ENCODE measurements around the gene SLC49A4. TPM values are rescaled to one million over a fixed set of nuclear protein-coding genes. Genes with fewer than 3 reads are reported as not detected.
A peak's percentile ranks its signal among the peaks of the same experiment; 100 is the strongest.

SLC49A4 gene
- total RNA-seq, 1 experiment from 2014 or later, result 10.2 TPM

DNA sequence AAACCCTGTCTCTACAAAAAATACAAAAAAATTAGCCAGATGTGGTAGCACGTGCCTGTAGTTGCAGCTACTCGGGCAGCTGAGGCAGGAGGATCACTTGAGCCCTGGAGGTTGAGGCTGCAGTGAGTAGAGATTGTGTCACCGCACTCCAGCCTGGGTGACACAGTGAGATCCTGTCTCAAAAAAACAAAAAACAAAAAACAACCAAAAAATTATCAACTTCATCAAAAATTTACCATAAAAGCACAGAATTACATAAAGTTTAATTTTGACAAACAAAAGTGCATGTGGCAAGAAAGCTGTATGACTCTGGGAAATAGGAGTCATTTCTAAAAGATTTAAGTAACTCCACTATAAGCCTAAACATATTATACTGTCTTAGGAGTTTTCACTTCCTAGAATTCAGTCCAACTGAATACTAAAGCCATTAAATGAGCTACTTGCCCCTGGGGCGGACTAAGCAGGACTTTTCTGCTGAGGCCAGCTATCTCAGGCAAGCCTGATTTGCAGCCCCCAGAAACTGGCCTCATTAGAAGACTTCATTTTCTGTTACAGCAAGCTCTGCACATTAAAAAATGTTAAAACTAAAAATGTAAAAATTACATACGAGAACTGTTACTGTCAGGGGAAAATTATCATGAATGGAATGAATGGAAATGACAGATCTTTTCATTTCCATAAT lies 24.2 kb upstream of the SLC49A4 start:
- ATAC-seq (no peak), DNase-seq (ENCODE audit: low spot score) (no peak)
- CTCF ChIA-PET, result interaction anchor here (2.0 kb wide), 1 partner anchor 16 kb away, joined by 8 read pairs; no protein-coding TSS in a partner anchor
- H3K4me1 Mint-ChIP-seq, result no peaks in the 10 kb centered on the region
- no peak overlapping the region for H3K27ac Mint-ChIP-seq
- no peaks in the 10 kb centered on the region for H3K9me3 Mint-ChIP-seq
- POLR2A ChIA-PET, result no interaction called here
- no peak overlapping the region for H3K4me3 Mint-ChIP-seq
- H3K27me3 Mint-ChIP-seq (ENCODE audit: low read depth), result no peaks in the 10 kb centered on the region
- H3K36me3 Mint-ChIP-seq, result no peaks in the 10 kb centered on the region; the same call in 1 of the 2 replicates
- no peak for TF ChIP-seq KAT7 (CRISPR knock-in tag; IDR thresholded peaks at IDR 0.05; ENCODE audit: borderline replicate concordance)
- no peak for TF ChIP-seq ETV6 (CRISPR knock-in tag; IDR thresholded peaks at IDR 0.05)
- no peak for TF ChIP-seq ARID4B (CRISPR knock-in tag; IDR thresholded peaks at IDR 0.05; ENCODE audit: borderline replicate concordance)
- TF ChIP-seq SOX15 (CRISPR knock-in tag; IDR thresholded peaks at IDR 0.05), result no peak
- no peak for TF ChIP-seq ZSCAN18 (CRISPR knock-in tag; IDR thresholded peaks at IDR 0.05)
- TF ChIP-seq FOXP1 (CRISPR knock-in tag; IDR thresholded peaks at IDR 0.05; ENCODE audit: borderline replicate concordance), result no peak
- TF ChIP-seq ZNF232 (CRISPR knock-in tag; IDR thresholded peaks at IDR 0.05), result no peak
- TF ChIP-seq, protein P1, sequence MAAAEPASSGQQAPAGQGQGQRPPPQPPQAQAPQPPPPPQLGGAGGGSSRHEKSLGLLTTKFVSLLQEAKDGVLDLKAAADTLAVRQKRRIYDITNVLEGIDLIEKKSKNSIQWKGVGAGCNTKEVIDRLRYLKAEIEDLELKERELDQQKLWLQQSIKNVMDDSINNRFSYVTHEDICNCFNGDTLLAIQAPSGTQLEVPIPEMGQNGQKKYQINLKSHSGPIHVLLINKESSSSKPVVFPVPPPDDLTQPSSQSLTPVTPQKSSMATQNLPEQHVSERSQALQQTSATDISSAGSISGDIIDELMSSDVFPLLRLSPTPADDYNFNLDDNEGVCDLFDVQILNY (CRISPR knock-in tag; IDR thresholded peaks at IDR 0.05), result no peak
- no peak for TF ChIP-seq RELA (CRISPR knock-in tag; IDR thresholded peaks at IDR 0.05; ENCODE audit: borderline replicate concordance)

GRCh38 chr3:122772827-122773226 lies 22.0 kb upstream of the SLC49A4 start:
- Mint-ChIP-seq H3K9me3 (no peaks in the 10 kb centered on the region), H3K27ac (no peak overlapping the region), H3K4me3 (no peak overlapping the region), H3K4me1 (peaks cover 9% of the 10 kb centered on the region), H3K27me3 (ENCODE audit: low read depth) (no peaks in the 10 kb centered on the region), H3K36me3 (no peaks in the 10 kb centered on the region; the same call in 1 of the 2 replicates)
- CTCF ChIA-PET, result no interaction called here
- no peak for DNase-seq (ENCODE audit: low spot score)
- TF ChIP-seq SOX15 (CRISPR knock-in tag; IDR thresholded peaks at IDR 0.05), result no peak
- TF ChIP-seq ZNF121 (CRISPR knock-in tag; IDR thresholded peaks at IDR 0.05), result peak; percentile 52; the same call in 1 of the 2 replicates
- no peak for TF ChIP-seq GTF2I (CRISPR knock-in tag; conservative IDR thresholded peaks at IDR 0.05)
- POLR2A ChIA-PET, result no interaction called here
- no peak for ATAC-seq

GRCh38 chr3:122773944-122774509 lies 20.8 kb upstream of the SLC49A4 start:
- ChIA-PET POLR2A (interaction anchor here (0.6 kb wide), 1 partner anchor 77 kb away, joined by 3 read pairs; no protein-coding TSS in a partner anchor), CTCF (interaction anchor here (1.3 to 2.4 kb wide), 3 partner anchors 13 to 25 kb away, joined by 3 to 12 read pairs (median 4); no protein-coding TSS in a partner anchor)
- TF ChIP-seq ARID4B (CRISPR knock-in tag; IDR thresholded peaks at IDR 0.05; ENCODE audit: borderline replicate concordance), result no peak
- no peak for TF ChIP-seq PREB (CRISPR knock-in tag; IDR thresholded peaks at IDR 0.05; ENCODE audit: borderline replicate concordance)
- TF ChIP-seq NR3C1 (CRISPR knock-in tag; conservative IDR thresholded peaks at IDR 0.05; ENCODE audit: low read depth), result no peak
- TF ChIP-seq ZBTB21 (CRISPR knock-in tag; IDR thresholded peaks at IDR 0.05; ENCODE audit: borderline replicate concordance), result no peak
- no peak for TF ChIP-seq ERG (CRISPR knock-in tag; IDR thresholded peaks at IDR 0.05)

More at GRCh38 chr3:122773944-122774509, 20.8 kb upstream of the SLC49A4 start:
- no peak overlapping the region for H3K27ac Mint-ChIP-seq
- H3K4me3 Mint-ChIP-seq, result no peak overlapping the region
- DNase-seq (ENCODE audit: low spot score) (no peak), ATAC-seq (peak; percentile 22)
- H3K27me3 Mint-ChIP-seq (ENCODE audit: low read depth), result no peaks in the 10 kb centered on the region
- H3K4me1 Mint-ChIP-seq, result peaks cover 9% of the 10 kb centered on the region
- no peaks in the 10 kb centered on the region for H3K9me3 Mint-ChIP-seq
- H3K36me3 Mint-ChIP-seq, result no peaks in the 10 kb centered on the region
